H1 (cell line): ENCODE data around the gene PRKN. TPM values are rescaled to one million over a fixed set of nuclear protein-coding genes. Genes with fewer than 3 reads are reported as not detected.

Experiments
- CTCF ChIA-PET: fragments of 300-600 bp; sonication (Branson Sonifier 250); formaldehyde crosslinking; loops from one replicate; lab custom pipeline; 2021; ENCODE audit not compliant: partially characterized antibody; lab: Charles Lee
- POLR2A ChIA-PET: fragments of 300-600 bp; sonication (Branson Sonifier 250); formaldehyde crosslinking; loops from one replicate; lab custom pipeline; 2021; ENCODE audit warnings: inconsistent platforms; ENCODE audit not compliant: partially characterized antibody; lab: Charles Lee
- DNase-seq, 2 experiments: peaks; one replicate each; pipeline versions ENCODE4 v3.0.0 to v3.0.0-alpha.2; 2010 to 2022; ENCODE audit warnings: low spot score in 2 of 2, low read depth in 1 of 2, mixed read lengths in 1 of 2
- FAIRE-seq: peaks from 2 replicates; lab custom pipeline; 2011; peaks lifted over from hg19 to GRCh38; lab: Jason Lieb, UNC
- H2AFZ ChIP-seq: 2 replicates; pipeline ENCODE4 v1.8.1; 2012; ENCODE audit warnings: low read length, inconsistent platforms
- H2AK5ac ChIP-seq: 2 replicates; pipeline ENCODE4 v1.6.1; 2013; ENCODE audit warnings: low read depth, low read length
- H2BK120ac ChIP-seq: replicated peaks from 2 replicates; pipeline ENCODE3; 2013; ENCODE audit warnings: low read depth, low read length, inconsistent platforms
- H2BK12ac ChIP-seq: 2 replicates; pipeline ENCODE4 v1.6.1; 2013; ENCODE audit warnings: low read depth, low read length
- H2BK15ac ChIP-seq: 2 replicates; pipeline ENCODE4 v1.6.1; 2013; ENCODE audit warnings: low read length
- H2BK20ac ChIP-seq: 2 replicates; pipeline ENCODE4 v1.6.1; 2013; ENCODE audit warnings: low read length
- H2BK5ac ChIP-seq: 2 replicates; pipeline ENCODE4 v1.6.1; 2013; ENCODE audit warnings: low read depth, low read length
- H3K14ac ChIP-seq: 2 replicates; pipeline ENCODE4 v1.6.1; 2013; ENCODE audit warnings: inconsistent platforms; ENCODE audit not compliant: insufficient read length
- H3K18ac ChIP-seq: 2 replicates; pipeline ENCODE4 v1.6.1; 2013; ENCODE audit warnings: low read length; ENCODE audit errors: extremely low read depth
- H3K23ac ChIP-seq: 2 replicates; pipeline ENCODE4 v1.6.1; 2013; ENCODE audit warnings: inconsistent platforms; ENCODE audit not compliant: insufficient read length
- H3K23me2 ChIP-seq: 2 replicates; pipeline ENCODE4 v1.6.1; 2013; ENCODE audit warnings: low read depth, low read length
- H3K27ac ChIP-seq: 2 replicates; pipeline ENCODE4 v1.6.1; 2011; ENCODE audit warnings: low read depth, low read length, inconsistent platforms
- H3K27me3 ChIP-seq, 4 experiments: replicated peaks in 1 of 4; 1 replicate in 1 of 4; 2 replicates in 3 of 4; pipeline versions ENCODE4 v1.6.1 to v1.8.1; 2011 to 2013; ENCODE audit warnings: low read length in 3 of 4, mild to moderate bottlenecking in 3 of 4, inconsistent platforms in 2 of 4, mixed read lengths in 2 of 4, moderate library complexity in 1 of 4; ENCODE audit not compliant: control insufficient read depth in 3 of 4, insufficient read depth in 3 of 4; ENCODE audit errors: extremely low read depth in 1 of 4
- H3K36me3 ChIP-seq, 4 experiments: 2 replicates each; pipeline versions ENCODE4 v1.6.1 to v1.8.1; 2011 to 2013; ENCODE audit warnings: mild to moderate bottlenecking in 4 of 4, low read length in 3 of 4, moderate library complexity in 2 of 4, control low read depth in 1 of 4, inconsistent platforms in 1 of 4; ENCODE audit not compliant: insufficient read depth in 4 of 4, control insufficient read depth in 2 of 4
- H3K4ac ChIP-seq: replicated peaks from 2 replicates; pipeline ENCODE3; 2013; ENCODE audit warnings: low read length, low read depth, mixed read lengths, inconsistent platforms; ENCODE audit not compliant: insufficient read length
- H3K4me1 ChIP-seq, 4 experiments: replicated peaks in 1 of 4; 1 replicate in 1 of 4; 2 replicates in 3 of 4; pipeline versions ENCODE4 v1.6.1 to v1.8.1; 2011 to 2013; ENCODE audit warnings: low read length in 3 of 4, inconsistent platforms in 2 of 4, mixed read lengths in 1 of 4; ENCODE audit not compliant: insufficient read depth in 4 of 4, control insufficient read depth in 3 of 4
- H3K4me2 ChIP-seq, 2 experiments: 2 replicates each; pipeline versions ENCODE4 v1.6.1 to v1.8.1; 2011 to 2013; ENCODE audit warnings: low read depth in 2 of 2, low read length in 2 of 2, control low read depth in 1 of 2, inconsistent platforms in 1 of 2, mild to moderate bottlenecking in 1 of 2; ENCODE audit not compliant: insufficient read depth in 1 of 2
- H3K4me3 ChIP-seq, 4 experiments: fragments of 200-600, 300-600 bp in 1 of 4; sonication (generic), shearing (Covaris generic), sonication (Bioruptor Twin) in 1 of 4; 2 replicates each; pipeline versions ENCODE4 v1.5.1 to v1.8.1; 2011 to 2016; ENCODE audit warnings: low read length in 4 of 4, low read depth in 3 of 4, control low read depth in 2 of 4, inconsistent platforms in 2 of 4, mild to moderate bottlenecking in 2 of 4, mixed read lengths in 1 of 4, moderate library complexity in 1 of 4; ENCODE audit not compliant: insufficient read depth in 2 of 4; ENCODE audit errors: extremely low read depth in 1 of 4
- H3K56ac ChIP-seq: replicated peaks from 2 replicates; pipeline ENCODE3; 2013; ENCODE audit warnings: low read depth, mild to moderate bottlenecking, mixed read lengths, low read length, inconsistent platforms; ENCODE audit not compliant: insufficient read length
- H3K79me1 ChIP-seq: 2 replicates; pipeline ENCODE4 v1.6.1; 2013; ENCODE audit warnings: low read depth, low read length, control low read depth
- H3K79me2 ChIP-seq, 2 experiments: 2 replicates each; pipeline versions ENCODE4 v1.6.1 to v1.8.1; 2012 to 2013; ENCODE audit warnings: low read length in 2 of 2, mild to moderate bottlenecking in 2 of 2, inconsistent platforms in 1 of 2; ENCODE audit not compliant: insufficient read depth in 2 of 2, control insufficient read depth in 1 of 2
- H3K9ac ChIP-seq, 4 experiments: replicated peaks in 1 of 4; 1 replicate in 1 of 4; 2 replicates in 3 of 4; pipeline versions ENCODE4 v1.6.1 to v1.8.1; 2011 to 2013; ENCODE audit warnings: low read depth in 3 of 4, low read length in 3 of 4, control low read depth in 2 of 4, mild to moderate bottlenecking in 2 of 4, moderate library complexity in 2 of 4, inconsistent platforms in 1 of 4; ENCODE audit errors: extremely low read depth in 1 of 4
- H3K9me3 ChIP-seq, 2 experiments: 2 replicates each; pipeline versions ENCODE4 v1.6.1 to v1.8.1; 2012 to 2013; ENCODE audit warnings: mild to moderate bottlenecking in 2 of 2, moderate library complexity in 2 of 2, control low read depth in 1 of 2, inconsistent platforms in 1 of 2, low read depth in 1 of 2, low read length in 1 of 2, mixed read lengths in 1 of 2; ENCODE audit not compliant: insufficient read depth in 2 of 2
- H4K20me1 ChIP-seq, 2 experiments: replicated peaks in 1 of 2; 2 replicates each; pipeline versions ENCODE3 to v1.8.1; 2011 to 2013; ENCODE audit warnings: inconsistent platforms in 2 of 2, low read length in 2 of 2, mild to moderate bottlenecking in 1 of 2; ENCODE audit not compliant: insufficient read depth in 2 of 2, control insufficient read depth in 1 of 2
- H4K5ac ChIP-seq: 2 replicates; pipeline ENCODE4 v1.6.1; 2013; ENCODE audit warnings: low read length, low read depth, mixed read lengths, inconsistent platforms; ENCODE audit not compliant: insufficient read length
- H4K8ac ChIP-seq: 2 replicates; pipeline ENCODE4 v1.8.0; 2013; ENCODE audit warnings: mild to moderate bottlenecking, moderate library complexity, low read length, inconsistent platforms; ENCODE audit not compliant: insufficient read depth; ENCODE audit errors: extremely low read depth
- H4K91ac ChIP-seq: replicated peaks from 2 replicates; pipeline ENCODE3; 2013; ENCODE audit warnings: low read length, mixed read lengths, inconsistent platforms; ENCODE audit not compliant: insufficient read length
- CHD2 ChIP-seq: IDR thresholded peaks from 2 replicates; pipeline ENCODE4 v1.6.1; 2012; ENCODE audit warnings: low read length, improper control_type of control experiment
- JUND ChIP-seq: IDR thresholded peaks from 2 replicates; pipeline ENCODE4 v1.6.1; 2011; ENCODE audit warnings: mild to moderate bottlenecking, improper control_type of control experiment, low read length
- KDM5A ChIP-seq: fragments of 200-600 bp; IDR thresholded peaks from 2 replicates; pipeline ENCODE4 v1.7.1; 2012; ENCODE audit warnings: mild to moderate bottlenecking, low read length, inconsistent platforms, mixed read lengths
- WGBS, 2 experiments: shearing (Covaris generic) in 1 of 2; methylation state at CpG; one replicate each; pipeline versions ENCODE4 v1.1.6 to v1.1.7; 2013 to 2015; ENCODE audit warnings: low lambda C conversion rate in 2 of 2, mixed read lengths in 2 of 2, inconsistent platforms in 1 of 2, low coverage in 1 of 2, missing lambda C conversion rate in 1 of 2; ENCODE audit not compliant: insufficient replicate concordance in 2 of 2, insufficient coverage in 1 of 2, insufficient read length in 1 of 2; ENCODE audit errors: extremely low coverage in 1 of 2, missing lambda C conversion rate in 1 of 2; 5-methylcytosine and 5-hydroxymethylcytosine counted together
- polyA plus RNA-seq, 7 experiments: library from polyadenylated mRNA; depleted of rRNA in 3 of 7; stranded (reverse) in 5 of 7; unstranded in 2 of 7; fragments of >200 nt in 5 of 7; fragments of 200-250 nt in 2 of 7; gene quantifications; 1 replicate in 5 of 7; 2 replicates in 1 of 7; 4 replicates in 1 of 7; pipeline versions ENCODE4 v1.2.1 to v1.2.3, GENCODE V29; 2011 to 2013; ENCODE audit warnings: missing spikeins in 2 of 7, mixed read lengths in 2 of 7
- total RNA-seq: library from RNA; stranded (reverse); fragmentation: NEBNext Ultra II Directional; extraction: Animal tissue kit (Norgen Biotek cat#: 25700); gene quantifications from 2 replicates; pipeline ENCODE4 v1.2.1, GENCODE V29; 2021

Gene PRKN
- total and polyA plus RNA-seq, 2 of the 8 experiments (the other 6 are each of a cell fraction or from before 2014, with no cell fraction given): 0.13 to 0.29 TPM

DNA sequence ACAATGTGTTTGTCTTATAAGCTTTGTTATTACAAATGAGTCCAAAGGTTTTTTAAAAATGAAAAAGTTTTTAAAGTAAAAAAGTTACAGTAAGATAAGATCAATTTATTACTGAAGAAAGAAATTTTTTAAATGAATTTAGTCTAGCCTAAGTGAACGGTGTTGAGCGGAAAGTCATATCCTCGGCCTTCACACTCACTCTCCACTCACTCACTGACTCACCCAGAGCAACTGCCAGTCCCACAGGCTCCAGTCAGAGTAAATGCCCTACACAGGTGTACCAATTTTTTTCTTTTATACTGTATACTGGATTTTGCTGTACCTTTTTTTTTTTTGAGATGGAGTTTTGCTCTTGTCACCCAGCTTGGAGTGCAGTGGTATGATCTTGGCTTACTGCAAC lies 1411.0 kb downstream of the PRKN start:
- TF ChIP-seq KDM5A: no peak
- TF ChIP-seq JUND: no peak
- no peak for TF ChIP-seq CHD2

More for the DNA sequence above, 1411.0 kb downstream of the PRKN start:
- no peak overlapping the region for H3K23ac ChIP-seq
- FAIRE-seq: no peak
- DNase-seq: no peak
- no peak overlapping the region for H3K9ac ChIP-seq
- H3K4ac ChIP-seq: no peak overlapping the region
- H3K14ac ChIP-seq: no peak overlapping the region
- no peaks in the 10 kb centered on the region for H3K79me1 ChIP-seq
- peaks cover 3 to 10% of the 10 kb centered on the region in 2 experiments; a peak in 2 of 4 replicates for H3K9me3 ChIP-seq
- no peak overlapping the region for H3K18ac ChIP-seq
- H2AK5ac ChIP-seq: no peak overlapping the region
- no peaks in the 10 kb centered on the region for H4K20me1 ChIP-seq
- ChIA-PET POLR2A (no interaction called here), CTCF (interaction anchor here (0.6 kb wide), 1 partner anchor 44 kb away, joined by 3 read pairs; no protein-coding TSS in a partner anchor)
- no peak overlapping the region for H4K8ac ChIP-seq
- H3K4me1 ChIP-seq: no peaks in the 10 kb centered on the region; a peak in 1 of 7 replicates
- no peak overlapping the region for H2BK5ac ChIP-seq
- no peak overlapping the region for H3K4me2 ChIP-seq
- no peaks in the 10 kb centered on the region for H3K79me2 ChIP-seq
- H2BK120ac ChIP-seq: no peak overlapping the region
- no peak overlapping the region for H2BK12ac ChIP-seq
- no peaks in the 10 kb centered on the region for H3K36me3 ChIP-seq
- no peak overlapping the region for H2BK15ac ChIP-seq
- H4K91ac ChIP-seq: no peak overlapping the region
- H2BK20ac ChIP-seq: no peak overlapping the region
- no peak overlapping the region for H3K27ac ChIP-seq
- H3K4me3 ChIP-seq: no peak overlapping the region
- no peak overlapping the region for H2AFZ ChIP-seq
- 96% methylated on average over 3 of the region's 3 CpGs; no CpG with 5 or more reads in 1 of the 2 experiments for WGBS, 2 experiments
- no peak overlapping the region for H4K5ac ChIP-seq
- no peaks in the 10 kb centered on the region for H3K27me3 ChIP-seq
- no peak overlapping the region for H3K56ac ChIP-seq
- no peaks in the 10 kb centered on the region for H3K23me2 ChIP-seq
